ENCODE measurements around the gene OR1E2.
"Not testable (repeated sequence)": the region's sequence is repeated elsewhere in the genome, so short reads cannot be mapped to it uniquely, and the experiment has no call there.

OR1E2 gene, protein sequence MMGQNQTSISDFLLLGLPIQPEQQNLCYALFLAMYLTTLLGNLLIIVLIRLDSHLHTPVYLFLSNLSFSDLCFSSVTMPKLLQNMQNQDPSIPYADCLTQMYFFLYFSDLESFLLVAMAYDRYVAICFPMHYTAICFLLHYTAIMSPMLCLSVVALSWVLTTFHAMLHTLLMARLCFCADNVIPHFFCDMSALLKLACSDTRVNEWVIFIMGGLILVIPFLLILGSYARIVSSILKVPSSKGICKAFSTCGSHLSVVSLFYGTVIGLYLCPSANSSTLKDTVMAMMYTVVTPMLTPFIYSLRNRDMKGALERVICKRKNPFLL
- total RNA-seq = 0 to 0.22 (median 0) reads per million in 17 experiments

DNA sequence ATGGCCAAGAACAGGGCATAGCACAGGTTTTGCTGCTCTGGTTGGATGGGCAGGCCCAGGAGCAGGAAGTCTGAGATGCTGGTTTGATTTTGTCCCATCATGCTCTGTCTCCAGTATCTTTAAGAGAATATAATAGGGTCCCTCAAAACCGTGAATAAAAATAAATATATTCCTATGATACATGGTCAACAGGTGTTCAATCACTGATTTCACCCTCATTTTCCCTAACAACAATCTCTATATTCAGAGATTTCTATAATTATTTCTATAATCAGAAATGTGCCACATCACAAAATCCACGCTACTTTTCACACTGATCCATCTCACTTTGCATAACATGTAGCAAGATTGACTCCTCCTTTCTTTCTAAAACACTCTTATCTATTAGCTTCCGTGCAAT, at the start of gene OR1E2:
Gene OR1E2, minus strand, starts transcription at position 101 of the 400 bp plus-strand sequence. Its CDS starts 0 bp downstream, at position 101.
- no peak for DNase-seq

DNA sequence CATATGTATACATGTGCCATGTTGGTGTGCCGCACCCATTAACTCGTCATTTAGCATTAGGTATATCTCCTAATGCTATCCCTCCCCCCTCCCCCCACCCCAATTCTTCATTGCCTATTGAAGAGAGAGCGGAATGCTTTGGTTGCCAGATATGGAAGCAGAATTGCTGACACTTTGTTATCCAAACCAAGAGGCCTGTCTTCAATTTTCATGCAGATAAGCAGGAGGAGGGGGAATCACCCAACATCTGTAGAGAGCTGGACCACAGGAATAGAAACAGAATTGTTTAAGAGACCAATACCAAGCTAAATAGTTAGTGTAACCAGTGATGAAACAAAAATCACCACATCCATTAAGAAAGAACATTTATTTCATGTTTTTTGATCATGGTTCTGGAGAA, 49.2 kb upstream of the OR1E2 start:
- DNase-seq = no peak

DNA sequence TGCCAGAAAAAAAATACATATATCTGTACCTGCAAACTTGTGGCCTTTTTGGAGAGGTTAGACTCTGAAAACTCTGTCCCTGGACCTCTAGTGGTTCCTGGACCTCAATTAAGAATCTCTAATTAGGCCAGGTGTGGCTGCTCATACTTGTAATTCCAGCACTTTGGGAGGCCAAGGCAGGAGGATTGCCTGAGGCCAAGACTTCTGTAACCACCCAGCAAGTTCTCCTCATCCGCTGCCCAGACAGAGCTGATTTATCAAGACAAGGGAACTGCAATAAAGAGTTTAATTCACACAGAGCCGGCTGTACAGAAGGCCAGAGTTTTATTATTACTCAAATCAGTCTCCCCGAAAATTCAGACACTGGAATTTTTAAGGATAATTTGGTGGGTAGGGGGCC, 46.3 kb upstream of the OR1E2 start:
- DNase-seq = no peak

DNA sequence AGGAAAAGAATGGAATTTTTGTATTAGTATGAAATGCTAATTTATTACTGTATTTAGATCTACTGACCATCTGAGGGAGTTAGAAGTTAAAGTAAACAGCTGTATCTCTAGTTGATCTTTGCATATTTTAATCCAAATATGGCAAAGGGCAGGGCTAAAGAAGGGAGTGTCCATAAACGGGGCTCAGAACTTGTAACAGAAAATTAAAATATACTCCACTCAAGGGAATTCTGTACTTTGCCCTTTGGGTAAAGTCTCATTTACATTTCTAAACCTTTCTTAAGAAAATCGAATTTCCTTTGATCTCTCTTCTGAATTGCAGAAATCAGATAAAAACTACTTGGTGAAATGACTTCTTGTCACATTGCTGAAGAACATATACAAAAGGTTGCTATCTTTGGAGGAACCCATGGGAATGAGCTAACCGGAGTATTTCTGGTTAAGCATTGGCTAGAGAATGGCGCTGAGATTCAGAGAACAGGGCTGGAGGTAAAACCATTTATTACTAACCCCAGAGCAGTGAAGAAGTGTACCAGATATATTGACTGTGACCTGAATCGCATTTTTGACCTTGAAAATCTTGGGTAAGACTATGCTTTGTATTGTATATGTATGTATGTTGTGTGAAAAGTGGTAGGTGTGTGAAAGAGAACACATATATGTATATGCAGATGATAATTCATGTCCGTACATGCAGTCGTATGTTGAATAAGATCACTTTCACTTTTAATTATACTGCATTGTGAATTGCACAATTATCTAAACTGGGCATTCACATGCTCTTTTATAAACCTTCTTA, 42.4 kb upstream of the OR1E2 start, which contains the start of gene ASPA:
Gene ASPA, plus strand, starts transcription at position 186 of the 799 bp plus-strand sequence. Its CDS starts 163 bp downstream, at position 349.
- DNase-seq = no peak

DNA sequence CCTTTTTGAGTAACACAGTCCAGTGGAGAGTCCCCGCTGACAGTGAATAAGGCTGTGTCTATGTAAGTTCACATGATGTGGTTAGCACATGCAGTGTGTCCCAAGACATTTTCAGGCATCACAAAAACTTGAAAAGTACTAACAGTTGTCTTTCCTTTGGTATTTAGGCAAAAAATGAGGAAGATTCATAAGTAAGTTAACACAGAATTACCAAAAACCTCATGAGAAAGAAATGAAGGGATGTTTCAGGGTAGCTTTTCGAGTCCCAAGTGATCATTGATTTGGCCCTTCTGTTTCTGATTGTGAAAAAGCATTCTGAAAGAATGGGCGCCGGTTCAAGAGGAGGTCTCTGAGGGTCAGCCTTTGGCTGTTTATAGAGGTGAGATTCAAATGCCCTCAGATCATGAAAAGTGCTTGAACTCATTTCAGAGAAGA, 41.6 kb upstream of the OR1E2 start:
- no peak for DNase-seq

DNA sequence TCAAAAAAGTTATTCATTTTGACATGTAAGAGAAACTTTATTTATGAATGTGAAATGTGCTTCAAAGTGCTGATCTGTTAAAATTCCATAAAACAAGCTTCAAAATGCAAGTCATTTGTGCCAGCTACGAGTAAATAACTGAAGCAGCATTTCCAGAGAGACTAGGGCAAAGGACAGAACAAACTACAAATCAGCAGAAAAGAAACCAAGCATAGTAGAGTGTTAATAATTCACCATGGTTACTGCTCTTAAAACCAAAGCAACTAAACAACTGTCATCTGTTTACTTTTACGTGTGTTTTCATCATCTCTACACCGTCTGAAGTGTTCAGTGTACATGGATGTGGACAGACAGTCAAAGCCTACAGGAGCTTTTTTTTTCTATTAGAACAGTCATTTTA, 40.6 kb upstream of the OR1E2 start:
- peak in 2 of 4 experiments; percentile 3 to 5 for DNase-seq

DNA sequence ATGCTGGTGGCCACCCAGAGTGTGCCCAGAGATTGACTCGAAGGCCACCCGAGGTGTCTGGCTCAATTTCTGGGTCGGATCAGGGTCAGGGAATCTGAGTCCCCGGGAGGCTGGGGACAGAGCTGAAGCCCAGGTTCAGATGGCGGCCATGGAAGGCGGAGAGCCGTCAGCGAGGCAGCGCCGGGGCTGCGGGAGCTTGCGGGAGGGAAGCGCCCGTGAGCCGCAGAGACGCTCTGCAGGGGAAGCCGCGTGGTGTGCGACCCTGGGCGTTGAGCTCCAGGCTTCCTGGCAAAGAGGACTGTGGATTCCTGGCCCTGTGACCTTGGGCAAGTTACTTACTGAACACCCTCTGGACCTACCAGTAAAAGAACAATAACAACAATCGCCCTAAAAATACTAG, 38.5 kb upstream of the OR1E2 start:
- no peak for DNase-seq

DNA sequence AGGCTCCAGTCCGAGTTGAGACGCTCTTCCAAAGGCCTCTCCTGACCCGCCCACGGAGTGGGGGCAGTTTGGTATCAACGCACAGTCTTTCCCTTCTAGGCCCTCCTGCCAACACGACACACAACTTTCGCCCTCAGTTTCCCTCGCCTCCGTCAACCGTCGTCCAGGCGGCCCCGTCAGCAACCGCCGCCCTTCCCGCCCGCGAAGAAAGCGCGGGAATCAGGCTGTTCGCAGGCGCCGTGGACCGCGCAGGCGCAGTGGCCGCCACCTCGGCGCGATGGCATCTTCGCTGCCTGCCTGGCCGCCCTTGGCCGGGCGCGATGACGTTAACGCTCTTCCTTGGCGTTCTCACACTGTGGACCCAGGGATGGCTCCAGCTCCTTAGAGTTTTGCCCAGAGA, 38.0 kb upstream of the OR1E2 start, which contains the start of gene SPATA22:
Gene SPATA22, minus strand, starts transcription at position 221 of the 400 bp plus-strand sequence. CDS start 2,494 bp downstream, outside the sequence.
- DNase-seq = no peak

DNA sequence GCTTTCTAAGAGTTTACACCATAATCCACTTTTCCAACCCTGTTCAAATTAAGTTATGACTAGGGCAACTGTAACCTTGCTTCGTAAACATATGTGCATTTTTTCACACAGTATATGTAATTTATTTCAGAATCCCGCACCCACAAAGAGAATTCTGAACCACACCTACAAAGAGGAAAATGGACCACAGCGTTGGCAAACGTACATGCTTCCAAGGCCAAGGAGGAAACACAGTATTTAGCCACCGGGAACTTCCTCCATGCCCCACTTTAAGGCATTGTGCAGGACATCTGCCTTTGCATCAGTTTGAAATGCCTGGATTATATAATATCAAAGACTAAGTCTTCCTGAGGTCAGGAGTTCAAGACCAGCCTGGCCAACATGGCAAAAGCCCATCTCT, 35.9 kb upstream of the OR1E2 start:
- DNase-seq = no peak

DNA sequence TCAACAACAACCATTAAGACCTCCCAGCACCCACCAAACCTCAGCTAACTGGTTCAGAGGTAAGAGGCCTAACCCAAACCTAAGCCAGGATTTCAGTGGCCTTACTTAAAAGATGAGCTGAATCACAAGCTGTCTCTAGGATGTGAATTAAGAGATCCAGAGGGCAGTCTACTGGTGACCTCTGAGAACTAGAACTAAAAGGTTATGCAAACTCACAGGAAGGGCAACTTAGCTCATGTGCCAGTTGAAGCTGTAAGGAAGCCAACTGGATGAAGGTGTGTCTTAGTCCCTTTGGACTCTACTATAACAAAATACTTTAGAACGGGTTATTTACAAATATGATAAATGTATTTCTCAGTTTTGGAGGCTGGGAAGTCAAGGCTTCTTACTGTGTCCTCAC, 32.7 kb upstream of the OR1E2 start:
- not testable (repeated sequence) for DNase-seq

DNA sequence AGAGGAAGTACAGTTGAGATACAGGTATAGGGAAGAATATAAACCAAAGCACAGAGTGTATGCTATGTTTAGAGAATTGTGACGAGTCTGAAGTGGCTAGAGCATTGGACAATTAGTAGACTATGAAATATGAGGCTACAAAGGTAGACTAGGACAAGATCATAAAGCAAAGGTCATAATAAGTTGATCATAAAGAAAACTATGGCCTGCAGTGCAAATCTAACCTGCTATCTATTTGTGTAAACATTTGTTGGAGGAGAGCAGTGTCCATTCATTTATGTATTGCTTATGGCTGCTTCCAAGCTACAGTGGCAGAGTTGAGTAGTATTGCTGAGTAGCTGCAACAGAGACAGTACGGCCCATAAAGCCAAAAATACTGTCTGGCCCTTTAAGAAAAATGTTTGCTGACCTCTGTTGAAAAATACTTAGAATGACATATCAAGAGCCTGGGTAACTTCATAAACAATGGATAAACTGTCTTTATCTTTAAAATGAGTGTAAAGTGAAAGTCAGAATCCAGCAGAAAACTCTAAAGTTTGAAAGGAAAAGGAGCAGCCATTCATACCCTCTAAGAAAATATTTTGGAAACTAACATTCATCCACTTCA, 14.5 kb upstream of the OR1E2 start:
- DNase-seq = no peak

DNA sequence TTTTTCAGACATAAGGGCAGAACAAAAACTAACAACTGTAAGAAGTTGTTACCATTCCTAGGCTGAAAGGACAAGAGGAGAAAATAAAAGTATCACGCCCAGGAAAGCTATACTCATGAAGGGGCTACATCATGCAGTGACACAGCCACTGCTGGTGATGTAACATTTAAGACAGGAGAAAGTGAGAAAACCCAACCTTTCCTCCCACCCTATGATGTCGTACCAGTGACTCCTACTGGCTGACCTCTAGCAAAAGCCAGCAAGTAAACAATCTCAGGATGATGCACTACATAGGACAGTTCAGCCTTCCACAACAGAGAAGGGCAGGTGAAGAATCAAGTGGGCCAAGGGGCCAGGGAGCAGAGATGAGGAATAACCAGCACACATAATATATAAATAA, 14.0 kb upstream of the OR1E2 start:
- DNase-seq = peak in 3 of 4 experiments; percentile 29 to 44 (median 44)

DNA sequence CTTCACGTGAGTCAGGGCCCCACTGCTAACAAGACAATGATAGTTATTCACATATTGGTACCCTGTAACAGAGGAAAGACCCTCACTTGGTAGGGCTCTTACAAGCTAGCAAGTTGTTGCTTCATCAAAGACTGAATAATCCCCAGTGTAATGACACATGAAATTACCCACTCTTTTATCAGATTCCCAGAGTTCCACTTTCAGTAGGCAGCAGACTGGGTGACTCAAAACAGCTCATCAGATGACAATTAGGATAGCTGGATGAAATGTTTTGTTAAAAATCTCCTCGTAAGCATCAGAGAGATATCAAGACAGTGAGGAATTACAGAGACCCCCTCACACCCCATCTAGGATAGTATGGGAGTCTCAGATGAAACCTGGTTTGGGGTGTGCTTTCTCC, 6.8 kb upstream of the OR1E2 start:
- DNase-seq = no peak

DNA sequence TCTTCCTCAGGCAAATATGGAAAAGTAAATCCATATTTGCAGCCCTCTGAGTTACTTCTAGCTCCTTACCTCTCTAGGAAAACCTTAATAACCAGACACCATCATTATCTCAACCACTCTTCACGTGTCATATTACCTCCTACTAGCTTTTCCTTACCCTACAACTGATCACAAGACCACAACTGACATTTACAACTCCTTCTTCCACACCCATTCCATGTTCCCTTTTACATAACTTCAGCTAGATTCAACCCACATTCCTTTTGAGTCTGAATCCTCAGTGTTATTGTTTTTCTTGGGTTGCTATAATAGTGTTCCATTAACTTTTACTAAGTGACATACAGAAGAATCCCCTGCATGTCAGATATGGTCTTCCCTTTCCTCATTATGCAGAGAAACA, 4.7 kb upstream of the OR1E2 start:
- DNase-seq = no peak

DNA sequence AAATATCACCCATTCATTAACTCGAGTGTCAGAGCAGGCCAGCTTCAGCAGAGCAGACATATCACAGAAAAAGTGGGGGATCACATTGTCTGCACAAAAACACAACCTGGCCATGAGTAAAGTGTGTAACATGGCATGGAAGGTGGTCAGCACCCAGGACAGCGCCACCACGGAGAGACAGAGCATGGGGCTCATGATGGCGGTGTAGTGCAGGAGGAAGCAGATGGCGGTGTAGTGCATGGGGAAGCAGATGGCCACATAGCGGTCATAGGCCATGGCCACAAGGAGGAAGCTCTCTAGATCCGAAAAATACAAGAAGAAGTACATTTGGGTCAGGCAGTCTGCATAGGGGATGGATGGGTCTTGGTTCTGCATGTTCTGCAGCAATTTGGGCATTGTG, 426 bp downstream of the OR1E2 start:
- peak; percentile 47 to 81 (median 76) for DNase-seq

DNA sequence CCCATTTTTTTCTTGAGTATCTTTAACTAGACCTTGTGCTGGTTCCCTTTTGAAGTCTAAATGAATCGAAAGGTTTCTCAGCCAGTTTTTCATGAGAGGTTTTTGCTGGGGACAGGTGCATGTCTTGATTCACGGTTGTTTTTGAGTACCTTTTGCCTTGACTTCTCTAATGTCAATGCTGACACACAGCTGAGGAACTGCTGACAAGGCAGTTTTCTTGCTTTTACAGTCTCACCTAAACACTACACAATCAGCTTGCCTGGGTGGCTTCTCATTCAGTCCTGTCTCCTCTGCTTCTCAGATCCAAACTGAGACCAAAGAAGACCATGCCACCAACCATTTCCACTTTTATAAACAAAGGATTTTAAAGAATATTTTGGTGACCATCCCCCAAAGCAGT, 15.4 kb downstream of the OR1E2 start:
- DNase-seq = no peak

DNA sequence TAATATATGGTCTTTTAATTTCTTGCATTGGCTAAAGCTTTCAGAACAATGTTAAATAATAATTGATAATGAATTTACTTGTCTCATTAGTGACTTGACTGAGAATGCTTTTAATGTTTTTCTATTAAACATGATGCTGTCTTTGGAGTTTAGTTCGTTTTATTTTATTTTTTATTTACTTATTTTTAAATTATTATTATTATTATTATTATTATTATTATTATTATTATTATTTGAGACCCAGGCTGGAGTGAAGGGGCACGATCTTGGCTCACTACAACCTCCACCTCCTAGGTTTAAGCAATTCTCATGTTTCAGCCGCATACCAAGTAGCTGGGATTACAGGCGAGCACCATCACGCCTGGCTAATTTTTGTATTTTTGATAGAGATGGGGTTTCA, 18.0 kb downstream of the OR1E2 start:
- DNase-seq = no peak

DNA sequence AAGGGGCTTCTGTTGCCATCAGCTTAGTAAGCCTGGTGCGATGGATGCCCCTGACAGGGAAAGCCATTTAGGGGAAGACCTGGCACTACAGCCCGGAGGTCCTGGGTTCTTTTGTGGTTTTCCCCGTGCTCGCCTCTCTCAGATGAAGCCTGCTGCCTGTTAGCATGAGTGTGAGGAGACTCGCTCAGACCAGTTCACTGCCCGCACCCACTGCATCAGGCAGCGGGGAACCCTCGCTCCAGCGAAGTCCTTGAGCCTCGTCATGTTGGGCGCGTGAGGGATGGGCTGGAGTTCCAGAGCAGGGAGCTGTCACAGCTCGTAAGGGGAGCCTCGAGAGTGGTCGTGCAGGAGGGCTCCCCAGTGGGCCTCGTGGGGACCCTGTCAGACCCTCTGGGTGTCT, 21.4 kb downstream of the OR1E2 start:
- not testable (repeated sequence) for DNase-seq

DNA sequence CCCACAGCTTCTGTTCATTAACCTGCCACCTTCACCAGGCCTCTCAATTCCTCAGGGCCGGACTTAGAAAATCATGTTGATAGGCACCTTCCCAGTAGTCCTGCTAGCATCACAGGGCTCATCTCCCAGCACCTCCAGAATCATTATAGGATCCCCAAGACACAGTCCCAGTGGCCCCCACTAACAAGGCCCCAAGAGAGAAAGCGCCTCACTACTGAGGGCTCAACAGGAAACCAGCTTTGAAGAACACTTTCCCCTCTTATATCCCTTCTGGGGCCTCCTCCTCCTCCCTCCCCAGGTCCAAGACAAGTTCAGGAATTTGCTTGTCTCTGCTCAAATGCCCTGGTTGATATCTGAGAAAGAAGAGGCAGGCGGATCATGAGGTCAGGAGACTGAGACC, 22.6 kb downstream of the OR1E2 start, which contains the start of gene OR3A3:
Gene OR3A3, plus strand, starts transcription at position 301 of the 400 bp plus-strand sequence.
- DNase-seq = no peak

DNA sequence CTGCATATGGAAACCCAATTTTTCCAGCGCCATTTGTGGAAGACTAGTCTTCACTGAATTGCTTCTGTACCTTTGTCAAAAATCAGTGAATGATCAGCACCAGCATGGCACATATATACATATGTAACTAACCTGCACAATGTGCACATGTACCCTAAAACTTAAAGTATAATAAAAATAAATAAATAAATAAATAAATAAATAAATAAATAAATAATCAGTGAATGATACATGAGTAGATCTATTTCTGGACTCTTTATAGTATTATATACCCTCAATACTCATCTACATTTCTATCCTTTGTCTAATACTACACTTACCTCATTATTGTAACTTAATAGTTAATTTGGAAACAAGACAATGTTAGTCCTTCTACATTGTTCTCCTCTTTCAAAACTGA, 29.8 kb downstream of the OR1E2 start:
- not testable (repeated sequence) for DNase-seq

DNA sequence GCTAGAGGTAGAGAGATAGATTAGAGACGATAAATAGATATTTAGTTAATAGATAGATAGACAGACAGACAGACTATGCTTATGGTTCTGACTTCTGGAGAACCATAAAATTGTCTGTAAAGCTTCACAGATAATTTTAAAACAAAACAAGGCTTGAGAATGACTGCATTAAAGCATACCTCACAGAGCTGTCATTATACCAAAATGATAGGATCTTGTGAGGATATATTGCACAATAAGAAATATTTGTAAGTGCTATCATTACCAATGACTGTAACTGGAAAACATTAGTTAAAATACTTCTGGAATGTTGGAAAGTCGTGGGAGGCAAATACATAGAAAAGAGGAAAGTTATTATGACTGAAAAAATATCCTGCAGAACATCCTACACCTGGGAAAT, 31.9 kb downstream of the OR1E2 start:
- DNase-seq = no peak

DNA sequence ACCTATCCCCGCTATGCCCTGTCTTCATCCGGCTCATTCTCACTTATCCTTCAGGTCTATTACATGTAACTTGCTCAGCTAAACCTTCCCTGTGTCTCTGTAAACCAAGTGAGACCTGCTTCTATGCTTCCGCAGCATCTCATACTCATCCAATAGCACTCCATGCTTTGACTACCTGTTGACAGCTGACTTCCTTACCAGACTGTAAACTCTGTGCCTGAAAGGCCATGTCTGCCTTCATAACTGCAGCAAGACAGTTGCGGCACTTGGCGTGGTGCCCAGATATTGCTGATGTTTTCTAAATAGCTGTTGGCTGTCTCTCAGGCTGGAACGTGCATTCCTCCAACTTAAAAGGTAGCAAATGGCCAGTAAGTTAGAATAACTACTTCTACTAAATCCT, 33.6 kb downstream of the OR1E2 start:
- peak in 1 of 4 experiments; percentile 2 for DNase-seq

DNA sequence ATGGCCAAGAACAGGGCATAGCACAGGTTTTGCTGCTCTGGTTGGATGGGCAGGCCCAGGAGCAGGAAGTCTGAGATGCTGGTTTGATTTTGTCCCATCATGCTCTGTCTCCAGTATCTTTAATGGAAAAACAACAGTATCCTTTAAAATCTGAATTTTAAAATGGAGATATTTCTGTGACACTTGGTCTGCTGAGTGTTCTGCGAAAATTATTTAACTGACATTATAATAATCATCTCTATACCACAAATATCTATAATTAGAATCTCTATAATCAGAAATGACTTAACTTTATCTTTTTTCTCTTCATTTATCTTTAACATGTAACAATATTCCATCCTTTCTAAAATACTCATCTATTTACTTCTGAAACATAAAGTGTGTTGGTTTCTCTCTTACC, 35.3 kb downstream of the OR1E2 start, which contains the start of gene OR1E1:
Gene OR1E1, minus strand, starts transcription at position 101 of the 400 bp plus-strand sequence. Its CDS starts 0 bp downstream, at position 101.
- DNase-seq = no peak

Data from suppressor macrophage (primary cell).